COLO668 (cell line): ENCODE data around the gene OR2D3.
A peak's percentile ranks its signal among the peaks of the same experiment; 100 is the strongest.
"Not testable (repeated sequence)": the region's sequence is repeated elsewhere in the genome, so short reads cannot be mapped to it uniquely, and the experiment has no call there.

Source experiments
- DNase-seq: peaks from one replicate; lab custom pipeline; 2025; ENCODE audit not compliant: unreplicated experiment; lab: John Stamatoyannopoulos, UW

Gene OR2D3

GRCh38 chr11:6920702-6921101, at the start of gene OR2D3:
Gene OR2D3, plus strand, starts transcription at chr11:6921002. Its CDS starts 0 bp downstream, at chr11:6921002.
- DNase-seq = no peak

GRCh38 chr11:6871278-6871677, 49.5 kb upstream of the OR2D3 start:
- no peak for DNase-seq

- DNase-seq = no peak
Measured at GRCh38 chr11:6875761-6876160, 45.0 kb upstream of the OR2D3 start.

GRCh38 chr11:6876325-6876724, 44.5 kb upstream of the OR2D3 start, which contains the start of gene OR10A4:
Gene OR10A4, plus strand, starts transcription at chr11:6876625. Its CDS starts 23 bp downstream, at chr11:6876648.
- no peak for DNase-seq

- DNase-seq = no peak
Measured at GRCh38 chr11:6876914-6877313, 43.9 kb upstream of the OR2D3 start.

- DNase-seq = no peak
Measured at GRCh38 chr11:6882751-6883150, 38.1 kb upstream of the OR2D3 start.

GRCh38 chr11:6887711-6888110, 33.1 kb upstream of the OR2D3 start:
- not testable (repeated sequence) for DNase-seq

- DNase-seq = no peak
Measured at GRCh38 chr11:6888830-6889229, 32.0 kb upstream of the OR2D3 start.

- DNase-seq = no peak
Measured at GRCh38 chr11:6889835-6890234, 31.0 kb upstream of the OR2D3 start.

GRCh38 chr11:6892400-6892799, 28.4 kb upstream of the OR2D3 start, which contains the start of gene OR2D2:
Gene OR2D2, minus strand, starts transcription at chr11:6892500. Its CDS starts 0 bp downstream, at chr11:6892500.
- DNase-seq = no peak

GRCh38 chr11:6894097-6894496, 26.7 kb upstream of the OR2D3 start:
- DNase-seq = no peak

GRCh38 chr11:6895010-6895409, 25.8 kb upstream of the OR2D3 start:
- no peak for DNase-seq

- DNase-seq = no peak
Measured at GRCh38 chr11:6898911-6899310, 21.9 kb upstream of the OR2D3 start.

GRCh38 chr11:6900327-6900999, 20.3 kb upstream of the OR2D3 start:
- DNase-seq = no peak

- not testable (repeated sequence) for DNase-seq
Measured at GRCh38 chr11:6904804-6905203, 16.0 kb upstream of the OR2D3 start.

- no peak for DNase-seq
Measured at GRCh38 chr11:6911378-6911777, 9.4 kb upstream of the OR2D3 start.

- DNase-seq = no peak
Measured at GRCh38 chr11:6911948-6912347, 8.9 kb upstream of the OR2D3 start.

GRCh38 chr11:6919698-6920097, 1.1 kb upstream of the OR2D3 start:
- no peak for DNase-seq

GRCh38 chr11:6925007-6925577, 4.3 kb downstream of the OR2D3 start:
- DNase-seq = no peak

GRCh38 chr11:6925636-6926207, 4.9 kb downstream of the OR2D3 start:
- DNase-seq = peak; percentile 12

- peak; percentile 92 for DNase-seq
Measured at GRCh38 chr11:6926208-6927029, 5.6 kb downstream of the OR2D3 start, which contains the start of gene ZNF215. Gene ZNF215, plus strand, starts transcription at chr11:6926426. Its CDS starts 5,847 bp downstream, at chr11:6932273.
